Tibial nerve (tissue), 3 donors: ENCODE measurements around the gene TERT.

Experiments used
- POLR2A ChIP-seq, 2 donors: fragments of 450-650 bp; IDR thresholded peaks; one replicate each; pipeline ENCODE4 v1.6.1; 2017; ENCODE audit warnings: antibody characterized with exemption in 2 of 2, mild to moderate bottlenecking in 2 of 2, moderate library complexity in 2 of 2
- TF ChIP-seq, protein P1 (sequence below), 5 experiments: fragments of 200-600 bp in 3 of 5; fragments of 450-650 bp in 2 of 5; sonication (generic) in 3 of 5; IDR thresholded peaks; one replicate each; pipeline ENCODE4 v1.5.1; 2016 to 2019; ENCODE audit warnings: antibody characterized with exemption in 5 of 5, mild to moderate bottlenecking in 3 of 5, moderate library complexity in 2 of 5

DNA sequence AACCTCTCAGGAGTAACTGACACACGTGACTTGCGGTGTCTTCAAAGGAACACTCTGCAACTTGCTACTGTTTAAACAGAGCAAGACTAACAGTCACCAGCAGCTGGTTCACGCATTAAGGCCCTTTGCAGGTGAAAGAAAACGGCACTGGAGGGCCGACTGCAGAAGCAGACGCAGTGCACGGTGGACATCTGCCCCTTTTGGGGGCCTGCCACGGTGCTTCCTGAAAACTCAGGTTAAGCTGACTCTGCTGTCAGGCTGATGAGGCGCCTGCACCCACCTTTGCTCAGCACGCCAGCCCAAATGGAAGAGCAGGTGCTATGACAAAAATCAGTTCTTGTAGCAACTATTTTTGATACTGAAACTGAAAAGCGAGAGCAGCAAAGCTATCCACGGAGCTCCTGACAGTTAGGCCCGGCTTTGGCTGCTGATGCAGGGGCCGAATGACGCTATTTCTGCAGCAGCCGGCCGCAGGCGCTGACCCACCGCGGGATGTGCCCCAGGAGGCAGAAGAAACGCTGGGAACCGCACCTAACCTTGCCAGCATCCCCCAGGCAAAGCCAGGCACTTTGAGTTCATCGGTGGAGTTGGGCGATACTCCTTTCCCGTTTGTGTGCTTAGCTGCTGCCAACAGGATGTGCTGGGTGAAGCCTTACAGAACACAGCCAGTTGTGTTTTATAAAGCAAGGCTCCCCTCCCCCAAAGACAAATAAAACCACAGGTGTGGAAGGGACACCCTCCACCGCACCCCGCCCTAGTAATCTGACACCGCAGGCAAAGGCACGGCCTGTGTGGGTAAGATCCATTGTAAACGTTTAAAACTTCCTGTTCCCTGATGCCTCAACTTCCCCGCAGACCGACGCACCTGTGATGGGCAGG, 21.1 kb upstream of the TERT start:
- TF ChIP-seq, protein P1, sequence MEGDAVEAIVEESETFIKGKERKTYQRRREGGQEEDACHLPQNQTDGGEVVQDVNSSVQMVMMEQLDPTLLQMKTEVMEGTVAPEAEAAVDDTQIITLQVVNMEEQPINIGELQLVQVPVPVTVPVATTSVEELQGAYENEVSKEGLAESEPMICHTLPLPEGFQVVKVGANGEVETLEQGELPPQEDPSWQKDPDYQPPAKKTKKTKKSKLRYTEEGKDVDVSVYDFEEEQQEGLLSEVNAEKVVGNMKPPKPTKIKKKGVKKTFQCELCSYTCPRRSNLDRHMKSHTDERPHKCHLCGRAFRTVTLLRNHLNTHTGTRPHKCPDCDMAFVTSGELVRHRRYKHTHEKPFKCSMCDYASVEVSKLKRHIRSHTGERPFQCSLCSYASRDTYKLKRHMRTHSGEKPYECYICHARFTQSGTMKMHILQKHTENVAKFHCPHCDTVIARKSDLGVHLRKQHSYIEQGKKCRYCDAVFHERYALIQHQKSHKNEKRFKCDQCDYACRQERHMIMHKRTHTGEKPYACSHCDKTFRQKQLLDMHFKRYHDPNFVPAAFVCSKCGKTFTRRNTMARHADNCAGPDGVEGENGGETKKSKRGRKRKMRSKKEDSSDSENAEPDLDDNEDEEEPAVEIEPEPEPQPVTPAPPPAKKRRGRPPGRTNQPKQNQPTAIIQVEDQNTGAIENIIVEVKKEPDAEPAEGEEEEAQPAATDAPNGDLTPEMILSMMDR (IDR thresholded peaks at IDR 0.05): no peak
- no peak for TF ChIP-seq POLR2A (IDR thresholded peaks at IDR 0.05)
